RWPE2 (cell line): ENCODE data around the gene TMEM272.

Source experiments
- ATAC-seq: fragments of 200-7000 bp; cut with Tn5 transposase; 3 replicates; pipeline ENCODE4 v1.9.1; 2021; ENCODE audit warnings: low read depth
- DNase-seq: peaks from one replicate; pipeline ENCODE4 v3.0.0-alpha.2; 2020; ENCODE audit warnings: low spot score
- H3K27ac ChIP-seq: fragments of 450-650 bp; 2 replicates; pipeline ENCODE4 v1.5.1; 2017; ENCODE audit warnings: mild to moderate bottlenecking; ENCODE audit not compliant: poor library complexity, severe bottlenecking
- H3K27me3 ChIP-seq: fragments of 250-450 bp; sonication (Bioruptor Pico); 2 replicates; pipeline ENCODE4 v1.5.1; 2021; ENCODE audit warnings: mild to moderate bottlenecking, moderate library complexity; ENCODE audit not compliant: insufficient read depth, poor library complexity, severe bottlenecking
- H3K36me3 ChIP-seq: fragments of 250-450 bp; sonication (Bioruptor Pico); 2 replicates; pipeline ENCODE4 v1.5.1; 2020; ENCODE audit warnings: low read depth, mild to moderate bottlenecking, moderate library complexity
- H3K4me1 ChIP-seq: fragments of 250-450 bp; sonication (Bioruptor Pico); 2 replicates; pipeline ENCODE4 v1.5.1; 2021; ENCODE audit warnings: mild to moderate bottlenecking, moderate library complexity; ENCODE audit not compliant: insufficient read depth, poor library complexity, severe bottlenecking
- H3K4me3 ChIP-seq: fragments of 250-450 bp; sonication (Bioruptor Pico); 2 replicates; pipeline ENCODE4 v1.5.1; 2021; ENCODE audit warnings: mild to moderate bottlenecking, moderate library complexity; ENCODE audit not compliant: severe bottlenecking
- H3K9me3 ChIP-seq: fragments of 250-450 bp; sonication (Bioruptor Pico); 2 replicates; pipeline ENCODE4 v1.5.1; 2021; ENCODE audit warnings: mild to moderate bottlenecking, moderate library complexity; ENCODE audit not compliant: severe bottlenecking
- CTCF ChIP-seq: fragments of 450-650 bp; IDR thresholded peaks from one replicate; pipeline ENCODE4 v1.5.1; 2017; ENCODE audit warnings: mild to moderate bottlenecking, moderate library complexity; ENCODE audit not compliant: poor library complexity, severe bottlenecking

The TMEM272 gene

GRCh38 chr13:51804295-51805172, 40.4 kb downstream of the TMEM272 start:
- H3K9me3 ChIP-seq, result no peaks in the 10 kb centered on the region
- no peak for TF ChIP-seq CTCF
- H3K4me1 ChIP-seq, result peaks cover 21% of the 10 kb centered on the region
- H3K4me3 ChIP-seq, result peak overlapping the region; percentile 93
- no peak; the same call in 2 of the 3 replicates for ATAC-seq
- H3K27me3 ChIP-seq, result no peaks in the 10 kb centered on the region
- no peak for DNase-seq
- H3K36me3 ChIP-seq, result no peaks in the 10 kb centered on the region
- peak overlapping the region; percentile 60 for H3K27ac ChIP-seq

GRCh38 chr13:51803422-51804294, 41.3 kb downstream of the TMEM272 start, which contains the start of gene DHRS12:
Gene DHRS12 (minus strand): TSS chr13:51804163. CDS start chr13:51799659, 4,504 bp downstream.
- peak within 1 kb of the TSS; percentile 60 for H3K27ac ChIP-seq

GRCh38 chr13:51802631-51803418, 42.2 kb downstream of the TMEM272 start:
- Histone ChIP-seq H3K27ac (peak overlapping the region; percentile 60), H3K36me3 (no peaks in the 10 kb centered on the region), H3K4me3 (peak overlapping the region; percentile 93), H3K27me3 (no peaks in the 10 kb centered on the region), H3K4me1 (peaks cover 21% of the 10 kb centered on the region), H3K9me3 (no peaks in the 10 kb centered on the region)
- TF ChIP-seq CTCF, result no peak
- ATAC-seq (no peak), DNase-seq (no peak)

More at GRCh38 chr13:51803422-51804294, 41.3 kb downstream of the TMEM272 start, which contains the start of gene DHRS12:
- no peak for TF ChIP-seq CTCF
- Histone ChIP-seq H3K9me3 (no peaks in the 10 kb centered on the region), H3K4me1 (peaks cover 21% of the 10 kb centered on the region), H3K4me3 (peak within 1 kb of the TSS; percentile 93), H3K27me3 (no peaks in the 10 kb centered on the region), H3K36me3 (no peaks in the 10 kb centered on the region)
- DNase-seq, result no peak
- peak; percentile 76 for ATAC-seq

GRCh38 chr13:51801631-51802099, 43.3 kb downstream of the TMEM272 start:
- no peak overlapping the region for H3K4me3 ChIP-seq
- H3K36me3 ChIP-seq, result no peaks in the 10 kb centered on the region
- no peak for TF ChIP-seq CTCF
- H3K9me3 ChIP-seq, result no peaks in the 10 kb centered on the region
- ATAC-seq, result no peak
- DNase-seq, result no peak
- peaks cover 21% of the 10 kb centered on the region for H3K4me1 ChIP-seq
- H3K27me3 ChIP-seq, result no peaks in the 10 kb centered on the region
- peak overlapping the region; percentile 60 for H3K27ac ChIP-seq
